ENCODE measurements around the gene TBC1D5.

Gene TBC1D5

GRCh38 chr3:17221529-17221928 lies 520.9 kb downstream of the TBC1D5 start:
- Histone ChIP-seq H3K27ac (no peak overlapping the region), H3K9ac (no peak overlapping the region), H4K20me1 (no peaks in the 10 kb centered on the region), H3K36me3 (peaks cover 0 to 35% (median 18%) of the 10 kb centered on the region in 11 experiments; a peak in 13 of 22 replicates), H3K4me2 (no peak overlapping the region), H3K4me3 (no peak overlapping the region), H3K4me1 (no peaks in the 10 kb centered on the region), H3K27me3 (no peaks in the 10 kb centered on the region), H3K9me3 (replicated peaks in 1 of 11) (peaks cover 5 to 23% (median 15%) of the 10 kb centered on the region in 11 experiments; a peak in 18 of 22 replicates)
- TF ChIP-seq Cebpa-rat (IDR thresholded peaks at IDR 0.05): no peak

DNA sequence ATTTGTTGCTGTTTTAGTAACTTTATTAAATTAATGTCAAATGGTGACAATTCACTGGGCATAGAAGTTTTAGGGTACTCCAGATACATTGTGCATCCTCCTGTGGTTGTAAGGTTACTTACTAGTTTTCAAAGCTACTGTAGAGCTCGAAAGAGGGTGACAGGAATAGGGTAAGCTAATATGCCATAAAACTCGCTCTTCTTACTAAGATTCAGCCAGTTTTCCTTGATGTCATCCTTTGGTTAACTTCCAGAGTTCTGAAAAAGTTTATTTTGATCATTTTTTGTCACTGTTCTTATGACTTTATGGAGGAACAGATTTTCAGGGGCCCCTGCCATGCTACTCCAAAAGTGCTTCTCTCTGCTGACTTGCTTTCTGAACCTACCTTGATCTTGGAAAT lies 522.8 kb downstream of the TBC1D5 start:
- peaks cover 0 to 29% (median 14%) of the 10 kb centered on the region in 11 experiments; a peak in 10 of 22 replicates for H3K36me3 ChIP-seq
- H3K27me3 ChIP-seq: no peaks in the 10 kb centered on the region
- H3K4me3 ChIP-seq: no peak overlapping the region
- H4K20me1 ChIP-seq: no peaks in the 10 kb centered on the region
- no peak for TF ChIP-seq Cebpa-rat (IDR thresholded peaks at IDR 0.05)
- H3K4me2 ChIP-seq: no peak overlapping the region
- no peak overlapping the region for H3K9ac ChIP-seq
- H3K9me3 ChIP-seq (replicated peaks in 1 of 11): peaks cover 5 to 23% (median 15%) of the 10 kb centered on the region in 11 experiments; a peak in 18 of 22 replicates
- no peaks in the 10 kb centered on the region for H3K4me1 ChIP-seq
- H3K27ac ChIP-seq: no peak overlapping the region

DNA sequence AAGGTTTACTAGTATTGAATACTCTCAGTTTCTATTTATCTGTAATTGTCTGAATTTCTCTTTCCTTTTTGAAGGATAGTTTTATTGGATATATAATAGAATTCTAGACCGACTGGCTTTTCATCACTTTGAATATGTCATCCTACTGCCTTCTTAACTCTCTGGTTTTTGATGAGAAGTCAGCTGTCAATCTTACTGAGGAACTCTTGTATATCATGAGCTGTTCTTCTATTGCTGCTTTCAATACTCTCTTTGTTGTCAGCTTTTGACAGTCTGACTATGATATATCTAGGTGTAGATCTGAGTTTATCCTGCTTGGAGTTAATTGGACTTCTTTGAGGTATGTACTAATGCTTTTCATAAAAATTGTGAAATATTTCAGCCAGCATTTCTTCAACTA lies 523.8 kb downstream of the TBC1D5 start:
- no peak overlapping the region for H3K27ac ChIP-seq
- no peaks in the 10 kb centered on the region for H3K27me3 ChIP-seq
- no peaks in the 10 kb centered on the region for H3K4me1 ChIP-seq
- H3K4me2 ChIP-seq: no peak overlapping the region
- no peak for TF ChIP-seq Cebpa-rat (IDR thresholded peaks at IDR 0.05)
- H4K20me1 ChIP-seq: no peaks in the 10 kb centered on the region
- H3K36me3 ChIP-seq: peaks cover 0 to 35% (median 15%) of the 10 kb centered on the region in 11 experiments; a peak in 14 of 22 replicates
- peaks cover 5 to 23% (median 15%) of the 10 kb centered on the region in 11 experiments; a peak in 18 of 22 replicates for H3K9me3 ChIP-seq (replicated peaks in 1 of 11)
- no peak overlapping the region for H3K4me3 ChIP-seq
- H3K9ac ChIP-seq: no peak overlapping the region

- no peaks in the 10 kb centered on the region for H3K4me1 ChIP-seq
- no peak overlapping the region for H3K27ac ChIP-seq
- no peak overlapping the region for H3K9ac ChIP-seq
- H3K4me2 ChIP-seq: no peak overlapping the region
- H3K27me3 ChIP-seq: no peaks in the 10 kb centered on the region
- no peak overlapping the region for H3K4me3 ChIP-seq
- peaks cover 5 to 23% (median 15%) of the 10 kb centered on the region in 11 experiments; a peak in 18 of 22 replicates for H3K9me3 ChIP-seq (replicated peaks in 1 of 11)
- no peak for TF ChIP-seq Cebpa-rat (IDR thresholded peaks at IDR 0.05)
- H3K36me3 ChIP-seq: peaks cover 9 to 44% (median 19%) of the 10 kb centered on the region in 11 experiments; a peak in 19 of 22 replicates
- no peaks in the 10 kb centered on the region for H4K20me1 ChIP-seq
Measured at GRCh38 chr3:17217588-17217987, 524.8 kb downstream of the TBC1D5 start.

- Histone ChIP-seq H3K4me1 (no peaks in the 10 kb centered on the region), H4K20me1 (no peaks in the 10 kb centered on the region), H3K4me3 (no peak overlapping the region), H3K27me3 (no peaks in the 10 kb centered on the region), H3K9me3 (replicated peaks in 1 of 11) (no peaks in the 10 kb centered on the region), H3K4me2 (no peak overlapping the region), H3K36me3 (peaks cover 24 to 55% (median 32%) of the 10 kb centered on the region in 11 experiments; a peak in 21 of 22 replicates), H3K27ac (no peak overlapping the region), H3K9ac (no peak overlapping the region)
- peak in 3 of 11 experiments; percentile 10 to 43 (median 37); a peak in 1 of 22 replicates for TF ChIP-seq Cebpa-rat (IDR thresholded peaks at IDR 0.05)
Measured at GRCh38 chr3:17213102-17213501, 529.3 kb downstream of the TBC1D5 start.

DNA sequence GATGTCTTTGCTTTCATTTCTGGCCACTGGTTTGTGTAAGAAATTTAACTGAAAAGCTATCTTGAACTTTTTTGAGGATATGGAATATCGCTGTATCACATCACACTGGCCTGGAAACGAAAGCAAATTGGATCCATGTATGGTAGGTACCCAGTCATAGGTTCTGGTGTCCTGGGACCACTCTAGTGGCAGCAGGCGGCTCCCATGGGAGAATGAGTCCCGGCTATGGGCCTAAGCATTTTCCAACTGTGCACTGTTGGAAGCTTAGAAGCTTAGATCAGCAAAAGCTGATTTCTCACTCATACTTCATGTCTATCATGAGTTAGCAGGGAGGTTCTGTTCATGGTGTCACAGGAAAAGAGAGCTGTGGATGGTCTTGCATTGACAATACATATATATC lies 534.5 kb downstream of the TBC1D5 start:
- no peak overlapping the region for H3K4me2 ChIP-seq
- no peaks in the 10 kb centered on the region for H3K27me3 ChIP-seq
- no peak overlapping the region for H3K27ac ChIP-seq
- no peak overlapping the region for H3K4me3 ChIP-seq
- no peak overlapping the region for H3K9ac ChIP-seq
- no peaks in the 10 kb centered on the region for H4K20me1 ChIP-seq
- H3K9me3 ChIP-seq (replicated peaks in 1 of 11): peaks cover 18 to 26% (median 22%) of the 10 kb centered on the region in 11 experiments
- peaks cover 0 to 11% (median 0%) of the 10 kb centered on the region in 10 experiments; a peak in 3 of 20 replicates for H3K4me1 ChIP-seq
- TF ChIP-seq Cebpa-rat (IDR thresholded peaks at IDR 0.05): no peak
- peaks cover 23 to 84% (median 52%) of the 10 kb centered on the region in 11 experiments for H3K36me3 ChIP-seq

DNA sequence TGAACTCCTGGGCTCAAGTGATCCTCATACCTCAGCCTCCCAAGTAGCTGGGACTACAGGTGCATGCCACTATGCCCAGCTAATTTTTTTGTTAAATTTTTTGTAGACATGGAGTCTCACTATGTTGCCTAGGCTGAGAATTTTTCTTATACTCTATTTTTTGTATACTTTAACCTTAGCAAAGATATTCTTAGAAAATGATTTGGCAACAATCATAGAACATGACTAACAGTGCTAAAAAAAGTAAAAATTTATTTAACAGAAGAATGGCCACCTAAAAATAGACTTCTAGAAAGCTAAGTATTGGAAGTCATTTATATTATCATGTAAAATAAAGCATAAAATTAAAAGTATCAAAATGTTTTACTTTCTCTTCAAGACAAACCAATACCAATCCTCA lies 535.4 kb downstream of the TBC1D5 start:
- H3K4me3 ChIP-seq: no peak overlapping the region

GRCh38 chr3:17204049-17204650 lies 538.3 kb downstream of the TBC1D5 start:
- TF ChIP-seq Cebpa-rat (IDR thresholded peaks at IDR 0.05): no peak
- no peak overlapping the region for H3K9ac ChIP-seq
- H3K4me3 ChIP-seq: no peak overlapping the region
- H3K27ac ChIP-seq: no peak overlapping the region
- H3K36me3 ChIP-seq: peaks cover 37 to 88% (median 51%) of the 10 kb centered on the region in 11 experiments
- H3K27me3 ChIP-seq: no peaks in the 10 kb centered on the region
- no peaks in the 10 kb centered on the region for H4K20me1 ChIP-seq
- H3K4me2 ChIP-seq: peak overlapping the region in 2 of 11 experiments; percentile 8 to 16; a peak in 2 of 22 replicates
- peaks cover 0 to 20% (median 9%) of the 10 kb centered on the region in 10 experiments; a peak in 11 of 20 replicates for H3K4me1 ChIP-seq
- H3K9me3 ChIP-seq (replicated peaks in 1 of 11): peaks cover 38 to 54% (median 50%) of the 10 kb centered on the region in 11 experiments

More for the DNA sequence above, 535.4 kb downstream of the TBC1D5 start:
- no peak for TF ChIP-seq Cebpa-rat (IDR thresholded peaks at IDR 0.05)
- H3K4me1 ChIP-seq: peaks cover 0 to 11% (median under 1%) of the 10 kb centered on the region in 10 experiments; a peak in 6 of 20 replicates
- H3K9me3 ChIP-seq (replicated peaks in 1 of 11): peaks cover 28 to 35% (median 32%) of the 10 kb centered on the region in 11 experiments
- peaks cover 24 to 85% (median 53%) of the 10 kb centered on the region in 11 experiments for H3K36me3 ChIP-seq
- H3K4me2 ChIP-seq: no peak overlapping the region
- H3K27ac ChIP-seq: no peak overlapping the region
- H3K9ac ChIP-seq: no peak overlapping the region
- no peaks in the 10 kb centered on the region for H4K20me1 ChIP-seq
- H3K27me3 ChIP-seq: no peaks in the 10 kb centered on the region

GRCh38 chr3:17201538-17201937 lies 540.9 kb downstream of the TBC1D5 start:
- Histone ChIP-seq H3K36me3 (peaks cover 40 to 83% (median 53%) of the 10 kb centered on the region in 11 experiments), H3K4me2 (peak overlapping the region in 7 of 11 experiments; percentile 4 to 42 (median 32); a peak in 10 of 22 replicates), H3K27me3 (no peaks in the 10 kb centered on the region), H3K4me1 (peaks cover under 1 to 24% (median 13%) of the 10 kb centered on the region in 10 experiments; a peak in 18 of 20 replicates), H3K27ac (peak overlapping the region in 1 of 11 experiments; percentile 18; a peak in 1 of 22 replicates), H3K9me3 (replicated peaks in 1 of 11) (peaks cover 38 to 62% (median 50%) of the 10 kb centered on the region in 11 experiments), H4K20me1 (no peaks in the 10 kb centered on the region), H3K4me3 (0 out of 20 replicates have a peak overlapping the region, but pooled peaks of 1 of the 10 experiments have one; percentile 1), H3K9ac (no peak overlapping the region)
- no peak for TF ChIP-seq Cebpa-rat (IDR thresholded peaks at IDR 0.05)

Measured in BLaER1 treated with 17β-estradiol and CSF1 and Interleukin-3, amounts not matched to agents 10 nM and 100 nM (cell line).